ENCODE measurements around the gene AKR1C3.
"Not testable (repeated sequence)": the region's sequence is repeated elsewhere in the genome, so short reads cannot be mapped to it uniquely, and the experiment has no call there.

The AKR1C3 gene

DNA sequence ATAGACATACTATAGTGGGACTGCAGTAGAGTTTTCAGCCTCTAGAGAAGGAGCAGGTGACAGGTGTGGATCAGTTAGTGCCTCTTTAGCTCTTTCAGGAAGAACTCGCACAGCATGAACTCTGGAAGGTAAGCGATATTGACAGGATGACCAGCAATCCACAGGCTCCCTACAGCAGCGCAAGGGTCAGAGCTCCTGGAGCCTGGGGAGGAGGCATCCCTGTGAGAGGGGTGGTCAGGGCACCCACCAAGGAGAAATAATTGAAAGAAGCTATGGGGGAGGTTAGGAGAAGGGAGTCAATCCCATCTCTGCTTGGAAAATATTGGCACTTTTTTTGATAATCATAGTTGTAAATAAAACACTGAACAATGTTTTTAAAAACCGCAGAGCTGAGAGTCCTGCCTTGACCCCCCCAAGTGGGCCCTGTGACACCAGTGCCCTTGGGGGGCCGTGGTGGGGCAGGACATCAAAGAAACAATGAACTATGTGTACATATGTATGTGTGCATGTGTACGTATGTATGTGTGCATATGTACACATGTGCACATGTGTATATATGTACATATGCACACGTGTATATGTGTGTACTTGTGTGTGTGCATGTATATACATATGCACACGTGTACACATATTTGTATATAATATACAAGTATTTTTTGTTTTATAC is 13.8 kb downstream of the AKR1C3 start:
- Histone ChIP-seq H3K27me3 (ENCODE audit: control insufficient read depth, insufficient read depth, low read length) (no peaks in the 10 kb centered on the region), H3K27ac (ENCODE audit: low read length) (no peak overlapping the region), H3K4me3 (ENCODE audit: low read length) (no peak overlapping the region), H3K36me3 (ENCODE audit: control insufficient read depth, insufficient read depth, low read length) (no peaks in the 10 kb centered on the region), H3K9me3 (ENCODE audit: control insufficient read depth, insufficient read depth, low read length) (no peaks in the 10 kb centered on the region), H3K4me1 (ENCODE audit: control insufficient read depth, insufficient read depth, low read length) (no peaks in the 10 kb centered on the region)
- WGBS (ENCODE audit: insufficient coverage, insufficient read length): no CpG with 5 or more reads among the region's 8 CpGs
- DNase-seq (ENCODE audit: low read depth, low spot score): no peak

DNA sequence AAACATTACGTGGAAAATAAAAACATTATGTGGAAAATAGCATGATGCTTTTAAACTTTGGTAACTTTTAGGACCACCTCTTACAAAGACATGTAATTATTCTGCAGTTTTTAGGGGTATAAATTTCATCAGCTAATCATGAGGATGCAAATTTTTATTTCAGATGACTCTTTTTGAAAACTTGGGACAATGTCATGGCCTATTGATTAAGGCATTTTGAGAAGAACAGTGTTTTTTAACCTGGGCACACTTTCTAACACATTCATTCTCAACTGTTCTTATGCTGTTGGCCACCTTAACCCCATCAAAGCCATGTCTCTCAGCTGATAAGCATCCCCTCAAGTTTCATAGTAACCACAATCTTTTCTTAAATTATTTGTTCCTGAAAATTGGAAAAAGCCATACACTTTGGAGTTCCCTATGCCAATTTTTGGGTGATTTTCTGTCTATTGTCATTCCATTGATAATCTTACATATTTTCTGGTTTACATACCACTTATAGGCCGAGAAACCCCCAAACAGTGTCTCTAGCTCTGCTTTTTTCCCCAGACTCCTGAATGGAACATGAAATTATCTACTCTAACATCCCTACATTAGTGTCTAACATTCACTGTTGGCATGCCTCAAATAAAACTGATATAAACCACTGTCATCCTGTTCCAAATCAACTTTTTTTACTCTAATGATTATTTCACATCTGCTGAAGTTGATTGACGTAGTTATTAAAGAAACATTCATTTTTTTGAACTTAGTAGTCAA is 14.6 kb downstream of the AKR1C3 start:
- Histone ChIP-seq H3K4me3 (ENCODE audit: low read length) (no peak overlapping the region), H3K27me3 (ENCODE audit: control insufficient read depth, insufficient read depth, low read length) (no peaks in the 10 kb centered on the region), H3K4me1 (ENCODE audit: control insufficient read depth, insufficient read depth, low read length) (no peaks in the 10 kb centered on the region), H3K9me3 (ENCODE audit: control insufficient read depth, insufficient read depth, low read length) (no peaks in the 10 kb centered on the region), H3K36me3 (ENCODE audit: control insufficient read depth, insufficient read depth, low read length) (no peaks in the 10 kb centered on the region), H3K27ac (ENCODE audit: low read length) (no peak overlapping the region)
- WGBS (ENCODE audit: insufficient coverage, insufficient read length): no CpG with 5 or more reads among the region's 3 CpGs
- DNase-seq (ENCODE audit: low read depth, low spot score): no peak

DNA sequence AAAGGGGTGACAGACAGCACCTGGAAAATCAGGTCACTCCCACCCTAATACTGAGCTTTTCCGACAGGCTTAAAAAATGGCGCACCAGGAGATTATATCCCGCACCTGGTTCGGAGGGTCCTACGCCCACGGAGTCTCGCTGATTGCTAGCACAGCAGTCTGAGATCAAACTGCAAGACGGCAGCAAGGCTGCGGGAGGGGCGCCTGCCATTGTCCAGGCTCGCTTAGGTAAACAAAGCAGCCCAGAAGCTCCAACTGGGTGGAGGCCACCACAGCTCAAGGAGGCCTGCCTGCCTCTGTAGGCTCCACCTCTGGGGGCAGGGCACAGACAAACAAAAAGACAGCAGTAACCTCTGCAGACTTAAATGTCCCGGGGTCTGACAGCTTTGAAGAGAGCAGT is 15.6 kb downstream of the AKR1C3 start:
- H3K36me3 ChIP-seq (ENCODE audit: control insufficient read depth, insufficient read depth, low read length); DNase-seq (ENCODE audit: low read depth, low spot score); H3K27ac ChIP-seq (ENCODE audit: low read length); H3K27me3 ChIP-seq (ENCODE audit: control insufficient read depth, insufficient read depth, low read length); H3K4me3 ChIP-seq (ENCODE audit: low read length); H3K9me3 ChIP-seq (ENCODE audit: control insufficient read depth, insufficient read depth, low read length); H3K4me1 ChIP-seq (ENCODE audit: control insufficient read depth, insufficient read depth, low read length): not testable (repeated sequence)
- no CpG with 5 or more reads among the region's 12 CpGs for WGBS (ENCODE audit: insufficient coverage, insufficient read length)

DNA sequence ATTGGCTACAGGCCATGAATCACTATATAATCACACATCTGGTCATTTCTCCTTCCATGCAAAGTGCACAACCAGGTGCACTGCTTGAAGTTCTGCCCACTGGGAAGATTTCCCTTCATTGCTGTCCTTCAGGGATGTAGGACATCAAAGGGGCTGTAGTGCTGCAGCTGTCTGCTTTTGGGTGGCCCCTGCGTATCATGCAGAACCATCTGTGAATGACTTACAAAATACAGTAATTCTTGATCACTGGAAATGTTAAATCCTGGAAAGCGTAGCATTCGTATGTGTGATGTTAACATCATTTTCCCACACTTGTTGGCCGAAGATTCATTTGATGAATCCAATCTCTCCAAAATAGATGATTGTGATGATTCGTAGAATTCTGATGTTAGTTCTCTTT is 22.4 kb downstream of the AKR1C3 start:
- H3K27ac ChIP-seq (ENCODE audit: low read length): no peak overlapping the region
- WGBS (ENCODE audit: insufficient coverage, insufficient read length): no CpG with 5 or more reads among the region's 5 CpGs
- H3K27me3 ChIP-seq (ENCODE audit: control insufficient read depth, insufficient read depth, low read length): no peaks in the 10 kb centered on the region
- no peaks in the 10 kb centered on the region for H3K4me1 ChIP-seq (ENCODE audit: control insufficient read depth, insufficient read depth, low read length)
- no peaks in the 10 kb centered on the region for H3K36me3 ChIP-seq (ENCODE audit: control insufficient read depth, insufficient read depth, low read length)
- H3K9me3 ChIP-seq (ENCODE audit: control insufficient read depth, insufficient read depth, low read length): no peaks in the 10 kb centered on the region
- no peak overlapping the region for H3K4me3 ChIP-seq (ENCODE audit: low read length)
- DNase-seq (ENCODE audit: low read depth, low spot score): no peak

DNA sequence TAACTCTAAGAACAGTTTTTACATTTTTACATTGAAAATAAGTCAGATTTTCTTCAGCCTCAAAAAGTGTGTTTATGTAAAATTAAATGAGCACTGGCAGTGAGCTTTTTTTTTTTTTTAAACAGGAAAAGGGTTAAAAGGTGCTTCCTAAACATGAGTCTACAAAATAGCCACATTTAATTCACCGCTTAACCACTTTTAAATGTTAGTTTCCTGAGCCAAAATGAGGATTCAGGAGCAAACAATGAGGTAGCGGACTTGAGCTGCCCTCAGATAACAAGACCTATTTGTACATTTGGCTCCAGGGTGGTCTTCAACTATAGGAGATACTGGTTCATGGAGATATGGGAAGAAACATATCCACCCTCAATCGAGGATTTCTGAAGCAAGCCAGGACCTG is 22.8 kb downstream of the AKR1C3 start:
- Histone ChIP-seq H3K4me3 (ENCODE audit: low read length) (no peak overlapping the region), H3K36me3 (ENCODE audit: control insufficient read depth, insufficient read depth, low read length) (no peaks in the 10 kb centered on the region), H3K4me1 (ENCODE audit: control insufficient read depth, insufficient read depth, low read length) (no peaks in the 10 kb centered on the region), H3K27ac (ENCODE audit: low read length) (no peak overlapping the region), H3K27me3 (ENCODE audit: control insufficient read depth, insufficient read depth, low read length) (no peaks in the 10 kb centered on the region), H3K9me3 (ENCODE audit: control insufficient read depth, insufficient read depth, low read length) (no peaks in the 10 kb centered on the region)
- DNase-seq (ENCODE audit: low read depth, low spot score): no peak
- no CpG with 5 or more reads among the region's 3 CpGs for WGBS (ENCODE audit: insufficient coverage, insufficient read length)

DNA sequence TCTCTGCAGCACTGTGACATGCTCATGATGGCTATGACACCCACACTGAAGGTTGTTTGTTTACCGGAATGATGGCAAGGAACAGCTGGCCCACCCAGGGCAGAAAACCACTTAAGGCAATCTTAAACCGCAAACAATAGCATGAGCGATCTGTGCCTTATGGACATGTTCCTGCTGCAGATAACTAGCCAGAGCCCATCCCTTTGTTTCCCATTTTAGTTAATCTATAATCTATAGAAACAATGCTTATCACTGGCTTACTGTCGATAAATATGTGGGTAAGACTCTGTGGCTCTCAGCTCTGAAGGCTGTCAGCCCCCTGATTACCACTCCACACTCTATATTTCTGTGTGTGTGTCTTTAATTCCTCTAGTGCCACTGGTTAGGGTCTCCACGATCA is 25.8 kb downstream of the AKR1C3 start:
- H3K27ac ChIP-seq (ENCODE audit: low read length); H3K27me3 ChIP-seq (ENCODE audit: control insufficient read depth, insufficient read depth, low read length); DNase-seq (ENCODE audit: low read depth, low spot score); H3K36me3 ChIP-seq (ENCODE audit: control insufficient read depth, insufficient read depth, low read length); H3K9me3 ChIP-seq (ENCODE audit: control insufficient read depth, insufficient read depth, low read length); H3K4me1 ChIP-seq (ENCODE audit: control insufficient read depth, insufficient read depth, low read length); H3K4me3 ChIP-seq (ENCODE audit: low read length): not testable (repeated sequence)
- WGBS (ENCODE audit: insufficient coverage, insufficient read length): no CpG with 5 or more reads among the region's 5 CpGs

DNA sequence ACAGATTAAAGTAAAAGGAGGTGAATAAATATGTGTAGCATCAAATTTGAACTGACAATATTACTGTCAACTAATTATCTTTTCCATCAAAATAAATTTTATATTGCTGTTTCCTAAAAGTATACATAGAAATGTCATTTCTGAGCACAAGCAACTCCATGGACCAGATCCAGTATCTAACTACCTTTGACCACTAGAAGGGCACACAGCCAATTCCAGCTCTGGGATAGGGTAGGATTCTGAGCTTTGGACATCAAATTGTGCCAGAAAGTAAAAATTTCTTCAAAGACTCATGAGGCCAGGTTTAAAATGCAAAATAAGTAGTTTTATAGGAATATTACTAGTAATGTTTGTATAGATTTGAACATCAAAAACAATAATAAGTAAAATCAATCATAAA is 29.7 kb downstream of the AKR1C3 start:
- Histone ChIP-seq H3K9me3 (ENCODE audit: control insufficient read depth, insufficient read depth, low read length) (no peaks in the 10 kb centered on the region; the same call in 1 of the 2 replicates), H3K4me3 (ENCODE audit: low read length) (no peak overlapping the region), H3K4me1 (ENCODE audit: control insufficient read depth, insufficient read depth, low read length) (no peaks in the 10 kb centered on the region), H3K27ac (ENCODE audit: low read length) (no peak overlapping the region), H3K36me3 (ENCODE audit: control insufficient read depth, insufficient read depth, low read length) (no peaks in the 10 kb centered on the region), H3K27me3 (ENCODE audit: control insufficient read depth, insufficient read depth, low read length) (no peaks in the 10 kb centered on the region)
- DNase-seq (ENCODE audit: low read depth, low spot score): no peak

DNA sequence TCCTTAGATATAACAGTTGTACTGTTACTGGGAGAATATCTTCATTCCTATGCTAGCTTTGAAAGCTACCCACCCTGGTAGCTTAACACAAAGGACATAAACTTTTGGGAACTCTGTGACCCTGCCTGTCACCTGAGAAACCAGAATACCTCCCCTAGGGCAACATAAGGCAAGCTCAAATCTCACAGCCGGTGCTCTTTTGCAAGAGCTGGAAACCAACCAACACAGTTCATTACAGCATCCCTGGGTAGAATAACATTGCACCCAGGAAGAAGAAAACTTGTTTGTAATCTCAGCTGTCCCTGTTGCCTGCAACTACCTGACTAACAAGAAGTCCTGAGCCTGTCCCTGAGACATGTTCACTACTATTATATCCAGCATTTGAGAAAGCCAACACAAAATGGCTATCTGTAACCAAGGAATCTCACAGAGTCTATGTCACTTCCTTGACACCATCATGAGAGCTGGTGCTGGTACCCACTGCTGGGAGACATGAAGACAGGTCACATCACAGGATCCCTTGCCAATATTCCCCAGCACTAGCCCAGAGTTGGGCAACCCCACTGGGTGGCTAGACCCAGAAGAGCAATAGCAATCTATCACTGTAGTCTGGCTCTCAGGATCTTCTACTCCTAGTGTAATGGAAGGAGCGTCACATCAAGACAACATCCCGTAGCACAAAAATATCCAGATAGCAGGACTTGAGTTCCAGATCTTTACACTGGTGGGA is 31.3 kb downstream of the AKR1C3 start:
- no peaks in the 10 kb centered on the region for H3K4me1 ChIP-seq (ENCODE audit: control insufficient read depth, insufficient read depth, low read length)
- no peaks in the 10 kb centered on the region for H3K36me3 ChIP-seq (ENCODE audit: control insufficient read depth, insufficient read depth, low read length)
- H3K27ac ChIP-seq (ENCODE audit: low read length): no peak overlapping the region
- no peaks in the 10 kb centered on the region; the same call in 1 of the 2 replicates for H3K9me3 ChIP-seq (ENCODE audit: control insufficient read depth, insufficient read depth, low read length)
- no CpG with 5 or more reads among the region's 3 CpGs for WGBS (ENCODE audit: insufficient coverage, insufficient read length)
- no peaks in the 10 kb centered on the region for H3K27me3 ChIP-seq (ENCODE audit: control insufficient read depth, insufficient read depth, low read length)
- no peak overlapping the region for H3K4me3 ChIP-seq (ENCODE audit: low read length)
- DNase-seq (ENCODE audit: low read depth, low spot score): no peak

DNA sequence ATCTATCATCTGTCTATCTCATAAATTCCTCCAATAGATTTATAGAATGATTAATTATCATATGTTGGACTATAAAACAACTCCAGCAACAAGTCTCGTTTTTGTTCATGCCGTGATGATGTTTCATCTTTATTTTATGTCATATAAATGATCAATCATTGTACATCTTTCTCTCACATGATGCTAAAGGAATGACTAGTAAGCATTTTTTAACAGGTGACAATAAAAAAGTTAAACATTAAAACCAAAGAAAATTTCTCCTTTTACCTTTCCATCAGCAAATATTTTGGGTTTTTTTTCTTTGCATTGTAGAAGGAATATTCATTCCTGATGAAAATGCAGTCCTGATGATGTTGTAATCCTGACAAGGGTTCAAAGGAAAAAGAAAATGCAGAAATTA is 41.4 kb downstream of the AKR1C3 start:
- DNase-seq (ENCODE audit: low read depth, low spot score): no peak
- no peaks in the 10 kb centered on the region for H3K27me3 ChIP-seq (ENCODE audit: control insufficient read depth, insufficient read depth, low read length)
- H3K36me3 ChIP-seq (ENCODE audit: control insufficient read depth, insufficient read depth, low read length): no peaks in the 10 kb centered on the region
- no peak overlapping the region for H3K27ac ChIP-seq (ENCODE audit: low read length)
- no peak overlapping the region for H3K4me3 ChIP-seq (ENCODE audit: low read length)
- WGBS (ENCODE audit: insufficient coverage, insufficient read length): no CpG with 5 or more reads among the region's 2 CpGs
- H3K9me3 ChIP-seq (ENCODE audit: control insufficient read depth, insufficient read depth, low read length): no peaks in the 10 kb centered on the region
- no peaks in the 10 kb centered on the region for H3K4me1 ChIP-seq (ENCODE audit: control insufficient read depth, insufficient read depth, low read length)

DNA sequence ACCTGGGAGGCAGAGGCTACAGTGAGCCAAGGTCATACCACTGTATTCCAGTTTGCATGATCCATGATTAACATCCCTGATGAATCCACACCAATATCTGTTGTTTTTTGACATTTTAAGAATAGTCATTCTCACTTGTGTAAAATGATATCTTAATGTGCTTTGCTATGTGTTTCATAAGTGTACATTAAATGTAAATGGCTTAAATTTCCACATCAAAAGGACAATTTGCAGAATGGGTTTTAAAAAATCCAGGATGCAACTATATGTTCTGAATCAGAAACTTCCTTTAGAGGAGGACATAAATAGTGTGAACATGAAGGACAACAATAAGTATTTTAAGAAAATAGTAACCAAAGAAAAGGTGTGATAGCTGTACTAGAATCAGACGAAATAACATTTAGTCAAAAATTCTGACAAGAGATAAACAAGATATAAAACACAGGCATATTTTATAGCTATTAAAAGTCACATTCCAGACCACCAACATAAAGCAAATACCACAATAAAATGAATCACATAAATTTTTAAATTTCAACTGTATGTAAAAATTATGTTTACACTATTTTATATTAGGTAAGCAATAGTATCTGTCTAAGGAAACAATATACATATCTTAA is 42.4 kb downstream of the AKR1C3 start:
- H3K4me3 ChIP-seq (ENCODE audit: low read length): no peak overlapping the region
- no peak for DNase-seq (ENCODE audit: low read depth, low spot score)
- no CpG with 5 or more reads among the region's 1 CpG for WGBS (ENCODE audit: insufficient coverage, insufficient read length)
- H3K36me3 ChIP-seq (ENCODE audit: control insufficient read depth, insufficient read depth, low read length): no peaks in the 10 kb centered on the region
- no peaks in the 10 kb centered on the region for H3K27me3 ChIP-seq (ENCODE audit: control insufficient read depth, insufficient read depth, low read length)
- H3K4me1 ChIP-seq (ENCODE audit: control insufficient read depth, insufficient read depth, low read length): no peaks in the 10 kb centered on the region
- no peaks in the 10 kb centered on the region for H3K9me3 ChIP-seq (ENCODE audit: control insufficient read depth, insufficient read depth, low read length)
- no peak overlapping the region for H3K27ac ChIP-seq (ENCODE audit: low read length)
